Neural progenitor cell (in vitro differentiated cells): Measurements from ENCODE around the gene KIF26A. TPM values are rescaled to one million over a fixed set of nuclear protein-coding genes. Genes with fewer than 3 reads are reported as not detected.

Experiments
- DNase-seq: peaks from one replicate; pipeline ENCODE4 v3.0.0-alpha.2; 2016; ENCODE audit warnings: low spot score
- H2AFZ ChIP-seq: fragments of 200-600 bp; sonication (generic); replicated peaks from 2 replicates; pipeline ENCODE4 v1.6.1; 2016; ENCODE audit warnings: antibody characterized with exemption
- H3F3A ChIP-seq: fragments of 200-600 bp; sonication (generic); 2 replicates; pipeline ENCODE4 v1.6.1; 2016; ENCODE audit warnings: antibody characterized with exemption, low read depth
- H3K27ac ChIP-seq: fragments of 200-600 bp; sonication (generic); 2 replicates; pipeline ENCODE4 v1.5.1; 2016; ENCODE audit warnings: mild to moderate bottlenecking
- H3K27me3 ChIP-seq: fragments of 200-600 bp; sonication (generic); 2 replicates; pipeline ENCODE4 v1.6.1; 2016; ENCODE audit warnings: mild to moderate bottlenecking, moderate library complexity
- H3K36me3 ChIP-seq: fragments of 200-600 bp; sonication (generic); 2 replicates; pipeline ENCODE4 v1.5.1; 2016
- H3K4me1 ChIP-seq: fragments of 200-600 bp; sonication (generic); 2 replicates; pipeline ENCODE4 v1.6.1; 2016; ENCODE audit warnings: mixed run types
- H3K4me2 ChIP-seq: fragments of 200-600 bp; sonication (generic); 2 replicates; pipeline ENCODE4 v1.6.1; 2016
- H3K4me3 ChIP-seq: fragments of 200-600 bp; sonication (generic); 2 replicates; pipeline ENCODE4 v1.5.1; 2016
- H3K79me2 ChIP-seq: fragments of 200-600 bp; sonication (generic); 2 replicates; pipeline ENCODE4 v1.6.1; 2016; ENCODE audit warnings: low read depth
- H3K9ac ChIP-seq: fragments of 200-600 bp; sonication (generic); 2 replicates; pipeline ENCODE4 v1.6.1; 2016
- H3K9me3 ChIP-seq: fragments of 200-600 bp; sonication (generic); 2 replicates; pipeline ENCODE4 v1.5.1; 2016; ENCODE audit warnings: low read depth
- H4K20me1 ChIP-seq: fragments of 200-600 bp; sonication (generic); 2 replicates; pipeline ENCODE4 v1.6.1; 2016; ENCODE audit warnings: low read depth
- H3K27ac Mint-ChIP-seq: 3 replicates; pipeline ENCODE4 v1.8.0; 2021; ENCODE audit warnings: mixed read lengths
- H3K27me3 Mint-ChIP-seq: 2 replicates; pipeline ENCODE4 v1.8.0; 2022; ENCODE audit warnings: low read depth, mild to moderate bottlenecking, inconsistent platforms, moderate library complexity, mixed read lengths; ENCODE audit not compliant: insufficient read depth
- H3K36me3 Mint-ChIP-seq: 3 replicates; pipeline ENCODE4 v1.8.0; 2021; ENCODE audit warnings: mixed read lengths
- H3K4me1 Mint-ChIP-seq: 3 replicates; pipeline ENCODE4 v1.8.0; 2021; ENCODE audit warnings: mixed read lengths
- H3K4me3 Mint-ChIP-seq: 3 replicates; pipeline ENCODE4 v1.8.0; 2021; ENCODE audit warnings: mild to moderate bottlenecking, moderate library complexity, mixed read lengths
- H3K9me3 Mint-ChIP-seq: 3 replicates; pipeline ENCODE4 v1.8.0; 2020; ENCODE audit warnings: mixed read lengths
- CTCF ChIP-seq: fragments of 200-600 bp; sonication (generic); IDR thresholded peaks from 2 replicates; pipeline ENCODE4 v1.5.1; 2017; ENCODE audit warnings: antibody characterized with exemption, mild to moderate bottlenecking
- EZH2 ChIP-seq: fragments of 200-600 bp; sonication (generic); IDR thresholded peaks from 2 replicates; pipeline ENCODE4 v1.6.1; 2017; ENCODE audit warnings: antibody characterized with exemption, mild to moderate bottlenecking, moderate library complexity
- EZH2phosphoT487 ChIP-seq: fragments of 200-600 bp; sonication (generic); IDR thresholded peaks from 2 replicates; pipeline ENCODE4 v1.6.1; 2017; ENCODE audit warnings: antibody characterized with exemption
- total RNA-seq: library from RNA; depleted of rRNA; stranded (reverse); fragments of >200 nt; gene quantifications from 2 replicates; pipeline ENCODE4 v1.2.3, GENCODE V29; 2015; ENCODE audit warnings: low replicate concordance

The KIF26A gene
- total RNA-seq, 1 donor from 2014 or later = 6.1 TPM

DNA sequence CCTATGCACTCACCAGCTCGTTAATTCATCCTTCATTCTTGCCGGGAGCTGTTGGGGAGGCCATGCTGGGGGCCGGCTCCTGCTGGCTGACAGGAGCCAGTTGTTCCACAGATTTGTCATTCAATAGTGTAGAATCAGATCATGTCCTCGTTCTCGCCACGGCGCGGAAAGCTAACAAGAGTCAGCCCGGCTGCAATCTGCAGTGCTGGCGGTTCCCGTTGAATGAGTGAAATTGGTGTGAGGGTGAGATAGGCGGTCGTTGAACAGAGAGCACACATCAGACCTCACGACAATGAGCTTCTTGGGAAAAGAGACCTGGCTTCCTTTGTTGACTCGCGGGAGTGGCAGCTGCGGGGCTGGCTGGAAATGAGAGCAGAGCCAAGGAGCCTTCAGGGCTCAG lies 57.5 kb downstream of the KIF26A start:
- Histone ChIP-seq H3K9me3 (no peaks in the 10 kb centered on the region), H2AFZ (no peak overlapping the region), H3F3A (no peaks in the 10 kb centered on the region), H3K4me1 (peaks cover 13% of the 10 kb centered on the region), H3K4me2 (no peak overlapping the region), H3K79me2 (no peaks in the 10 kb centered on the region), H3K4me3 (no peak overlapping the region), H3K27ac (no peak overlapping the region), H3K36me3 (no peaks in the 10 kb centered on the region), H3K9ac (no peak overlapping the region), H3K27me3 (no peaks in the 10 kb centered on the region), H4K20me1 (no peaks in the 10 kb centered on the region)
- Mint-ChIP-seq H3K27ac (peak overlapping the region; percentile 98), H3K27me3 (peaks cover 5% of the 10 kb centered on the region), H3K4me3 (no peak overlapping the region), H3K9me3 (no peaks in the 10 kb centered on the region), H3K4me1 (peaks cover 15% of the 10 kb centered on the region), H3K36me3 (no peaks in the 10 kb centered on the region)
- TF ChIP-seq EZH2phosphoT487 = no peak
- no peak for TF ChIP-seq CTCF
- no peak for TF ChIP-seq EZH2
- DNase-seq = peak; percentile 62

GRCh38 chr14:104196461-104197140 lies 58.2 kb downstream of the KIF26A start:
- Histone ChIP-seq H3K9ac (no peak overlapping the region), H3F3A (no peaks in the 10 kb centered on the region), H4K20me1 (no peaks in the 10 kb centered on the region), H3K36me3 (no peaks in the 10 kb centered on the region), H3K4me2 (no peak overlapping the region), H3K9me3 (no peaks in the 10 kb centered on the region), H2AFZ (no peak overlapping the region), H3K4me3 (no peak overlapping the region), H3K4me1 (peaks cover 13% of the 10 kb centered on the region), H3K79me2 (no peaks in the 10 kb centered on the region), H3K27ac (no peak overlapping the region), H3K27me3 (no peaks in the 10 kb centered on the region)
- Mint-ChIP-seq H3K36me3 (no peaks in the 10 kb centered on the region), H3K9me3 (no peaks in the 10 kb centered on the region), H3K4me3 (no peak overlapping the region), H3K27me3 (peaks cover 2% of the 10 kb centered on the region), H3K27ac (no peak overlapping the region), H3K4me1 (peaks cover 15% of the 10 kb centered on the region)
- no peak for DNase-seq
- TF ChIP-seq EZH2 = no peak
- no peak for TF ChIP-seq CTCF
- no peak for TF ChIP-seq EZH2phosphoT487

GRCh38 chr14:104197449-104198247 lies 59.3 kb downstream of the KIF26A start:
- no peaks in the 10 kb centered on the region for H3K27me3 Mint-ChIP-seq
- H3K4me1 Mint-ChIP-seq = peaks cover 15% of the 10 kb centered on the region
- TF ChIP-seq EZH2phosphoT487 (no peak), EZH2 (no peak), CTCF (no peak)
- H3K27me3 ChIP-seq = no peaks in the 10 kb centered on the region
- H3K27ac Mint-ChIP-seq = no peak overlapping the region
- no peaks in the 10 kb centered on the region for H3K9me3 Mint-ChIP-seq
- no peak overlapping the region for H3K4me2 ChIP-seq
- H3K79me2 ChIP-seq = no peaks in the 10 kb centered on the region
- H3K27ac ChIP-seq = no peak overlapping the region
- H3K9ac ChIP-seq = no peak overlapping the region
- no peaks in the 10 kb centered on the region for H3F3A ChIP-seq
- no peaks in the 10 kb centered on the region for H4K20me1 ChIP-seq
- no peak overlapping the region for H3K4me3 ChIP-seq
- H3K9me3 ChIP-seq = no peaks in the 10 kb centered on the region
- no peak overlapping the region for H2AFZ ChIP-seq
- no peaks in the 10 kb centered on the region for H3K36me3 Mint-ChIP-seq
- DNase-seq = no peak
- no peak overlapping the region for H3K4me3 Mint-ChIP-seq
- peaks cover 13% of the 10 kb centered on the region for H3K4me1 ChIP-seq
- H3K36me3 ChIP-seq = no peaks in the 10 kb centered on the region
